ENCODE results near the gene PIGQ.
A peak's percentile ranks its signal among the peaks of the same experiment; 100 is the strongest.

The PIGQ gene

GRCh38 chr16:569445-570254, at the start of gene PIGQ:
PIGQ (plus strand) TSS chr16:569968; CDS start chr16:574075, 4,107 bp downstream.
- no peaks in the 10 kb centered on the region for H3K27me3 Mint-ChIP-seq
- H3K4me1 Mint-ChIP-seq (ENCODE audit: low read depth) = peaks cover 31% of the 10 kb centered on the region
- no peaks in the 10 kb centered on the region for H3K36me3 Mint-ChIP-seq
- H3K27ac Mint-ChIP-seq = peak within 1 kb of the TSS; percentile 89
- H3K9me3 Mint-ChIP-seq (ENCODE audit: low read depth) = no peaks in the 10 kb centered on the region
- H3K4me3 Mint-ChIP-seq = peak within 1 kb of the TSS; percentile 88

- Mint-ChIP-seq H3K4me3 (no peak overlapping the region), H3K4me1 (ENCODE audit: low read depth) (peaks cover 10% of the 10 kb centered on the region), H3K9me3 (ENCODE audit: low read depth) (no peaks in the 10 kb centered on the region), H3K27ac (no peak overlapping the region), H3K36me3 (peaks cover 2% of the 10 kb centered on the region), H3K27me3 (no peaks in the 10 kb centered on the region)
Observed at GRCh38 chr16:520847-521246, 48.9 kb upstream of the PIGQ start.

GRCh38 chr16:521381-522210, 48.2 kb upstream of the PIGQ start:
- no peaks in the 10 kb centered on the region for H3K27me3 Mint-ChIP-seq
- no peak overlapping the region for H3K27ac Mint-ChIP-seq
- no peak overlapping the region for H3K4me3 Mint-ChIP-seq
- H3K36me3 Mint-ChIP-seq = peaks cover 2% of the 10 kb centered on the region
- H3K9me3 Mint-ChIP-seq (ENCODE audit: low read depth) = no peaks in the 10 kb centered on the region
- peaks cover 12% of the 10 kb centered on the region for H3K4me1 Mint-ChIP-seq (ENCODE audit: low read depth)

- Mint-ChIP-seq H3K27ac (peak overlapping the region; percentile 50), H3K4me1 (ENCODE audit: low read depth) (peaks cover 12% of the 10 kb centered on the region), H3K9me3 (ENCODE audit: low read depth) (no peaks in the 10 kb centered on the region), H3K27me3 (no peaks in the 10 kb centered on the region), H3K4me3 (no peak overlapping the region), H3K36me3 (peaks cover 2% of the 10 kb centered on the region)
Observed at GRCh38 chr16:522320-523096, 47.3 kb upstream of the PIGQ start.

- H3K4me3 Mint-ChIP-seq = no peak overlapping the region
Observed at GRCh38 chr16:523097-523741, 46.5 kb upstream of the PIGQ start.

GRCh38 chr16:524274-525040, 45.3 kb upstream of the PIGQ start:
- H3K36me3 Mint-ChIP-seq = peaks cover 2% of the 10 kb centered on the region
- H3K27ac Mint-ChIP-seq = peak overlapping the region; percentile 100
- H3K4me1 Mint-ChIP-seq (ENCODE audit: low read depth) = peaks cover 12% of the 10 kb centered on the region
- no peaks in the 10 kb centered on the region for H3K27me3 Mint-ChIP-seq
- peak overlapping the region; percentile 92 for H3K4me3 Mint-ChIP-seq
- no peaks in the 10 kb centered on the region for H3K9me3 Mint-ChIP-seq (ENCODE audit: low read depth)

More at GRCh38 chr16:523097-523741, 46.5 kb upstream of the PIGQ start:
- H3K27ac Mint-ChIP-seq = peak overlapping the region; percentile 50
- no peaks in the 10 kb centered on the region for H3K27me3 Mint-ChIP-seq
- no peaks in the 10 kb centered on the region for H3K9me3 Mint-ChIP-seq (ENCODE audit: low read depth)
- peaks cover 12% of the 10 kb centered on the region for H3K4me1 Mint-ChIP-seq (ENCODE audit: low read depth)
- H3K36me3 Mint-ChIP-seq = peaks cover 2% of the 10 kb centered on the region

- Mint-ChIP-seq H3K27ac (peak overlapping the region; percentile 100), H3K4me3 (peak overlapping the region; percentile 92), H3K27me3 (no peaks in the 10 kb centered on the region), H3K36me3 (peaks cover 2% of the 10 kb centered on the region), H3K4me1 (ENCODE audit: low read depth) (peaks cover 16% of the 10 kb centered on the region), H3K9me3 (ENCODE audit: low read depth) (no peaks in the 10 kb centered on the region)
Observed at GRCh38 chr16:525123-525519, 44.6 kb upstream of the PIGQ start.

- peak overlapping the region; percentile 92 for H3K4me3 Mint-ChIP-seq
- peaks cover 17% of the 10 kb centered on the region for H3K4me1 Mint-ChIP-seq (ENCODE audit: low read depth)
- H3K27ac Mint-ChIP-seq = peak overlapping the region; percentile 100
Observed at GRCh38 chr16:525520-526180, 44.1 kb upstream of the PIGQ start.

GRCh38 chr16:526181-527014, 43.4 kb upstream of the PIGQ start:
- Mint-ChIP-seq H3K4me1 (ENCODE audit: low read depth) (peaks cover 17% of the 10 kb centered on the region), H3K9me3 (ENCODE audit: low read depth) (no peaks in the 10 kb centered on the region), H3K27ac (peak overlapping the region; percentile 100), H3K4me3 (peak overlapping the region; percentile 92), H3K36me3 (peaks cover 2% of the 10 kb centered on the region), H3K27me3 (no peaks in the 10 kb centered on the region)

More at GRCh38 chr16:525520-526180, 44.1 kb upstream of the PIGQ start:
- no peaks in the 10 kb centered on the region for H3K27me3 Mint-ChIP-seq
- H3K36me3 Mint-ChIP-seq = peaks cover 2% of the 10 kb centered on the region
- no peaks in the 10 kb centered on the region for H3K9me3 Mint-ChIP-seq (ENCODE audit: low read depth)

- Mint-ChIP-seq H3K27me3 (no peaks in the 10 kb centered on the region), H3K9me3 (ENCODE audit: low read depth) (no peaks in the 10 kb centered on the region), H3K27ac (peak within 1 kb of the TSS; percentile 100), H3K4me1 (ENCODE audit: low read depth) (peaks cover 17% of the 10 kb centered on the region), H3K4me3 (peak within 1 kb of the TSS; percentile 94), H3K36me3 (peaks cover 2% of the 10 kb centered on the region)
Observed at GRCh38 chr16:527015-527903, 42.5 kb upstream of the PIGQ start, which contains the start of gene CAPN15. CAPN15 (plus strand) TSS chr16:527712; CDS start chr16:546839, 19,127 bp downstream.

GRCh38 chr16:528111-529011, 41.4 kb upstream of the PIGQ start:
- Mint-ChIP-seq H3K27me3 (no peaks in the 10 kb centered on the region), H3K36me3 (peaks cover 2% of the 10 kb centered on the region), H3K27ac (peak overlapping the region; percentile 92), H3K9me3 (ENCODE audit: low read depth) (no peaks in the 10 kb centered on the region), H3K4me1 (ENCODE audit: low read depth) (peaks cover 17% of the 10 kb centered on the region), H3K4me3 (peak overlapping the region; percentile 94)

Measured in activated naive CD8-positive, alpha-beta T cell (primary cell).